H54 (cell line): ENCODE measurements around the gene FAM163B.
"Not testable (repeated sequence)": the region's sequence is repeated elsewhere in the genome, so short reads cannot be mapped to it uniquely, and the experiment has no call there.

Source experiments
- DNase-seq: peaks from one replicate; pipeline ENCODE4 v3.0.0; 2011; ENCODE audit warnings: low spot score, mixed read lengths; ENCODE audit not compliant: insufficient read length
- FAIRE-seq: peaks from 3 replicates; lab custom pipeline; 2011; peaks lifted over from hg19 to GRCh38; lab: Jason Lieb, UNC
- POLR2A ChIP-seq: IDR thresholded peaks from 2 replicates; pipeline ENCODE4 v1.6.1; 2011; ENCODE audit warnings: low read depth, mild to moderate bottlenecking, low read length

The FAM163B gene

GRCh38 chr9:133635533-133636531, 26.6 kb upstream of the FAM163B start, which contains the start of gene DBH:
TSS of gene DBH (plus strand) at chr9:133636363. CDS start at chr9:133636372, 9 bp downstream.
- FAIRE-seq (no peak), DNase-seq (no peak)
- no peak for TF ChIP-seq POLR2A

- FAIRE-seq (no peak), DNase-seq (no peak)
- TF ChIP-seq POLR2A = no peak
These were observed 25.9 kb upstream of the FAM163B start for GRCh38 chr9:133635098-133635497.

GRCh38 chr9:133634081-133634691, 25.0 kb upstream of the FAM163B start:
- DNase-seq (no peak), FAIRE-seq (no peak)
- no peak for TF ChIP-seq POLR2A

GRCh38 chr9:133633681-133634080, 24.5 kb upstream of the FAM163B start:
- no peak for DNase-seq

GRCh38 chr9:133632806-133633680, 23.9 kb upstream of the FAM163B start:
- DNase-seq (no peak), FAIRE-seq (no peak)
- no peak for TF ChIP-seq POLR2A

More at GRCh38 chr9:133633681-133634080, 24.5 kb upstream of the FAM163B start:
- no peak for FAIRE-seq
- no peak for TF ChIP-seq POLR2A

GRCh38 chr9:133631111-133631510, 21.9 kb upstream of the FAM163B start:
- no peak for DNase-seq
- TF ChIP-seq POLR2A = no peak
- no peak for FAIRE-seq

- DNase-seq (no peak), FAIRE-seq (no peak)
- TF ChIP-seq POLR2A = no peak
These were observed 20.3 kb upstream of the FAM163B start for GRCh38 chr9:133629221-133630110.

- no peak for DNase-seq
- no peak for FAIRE-seq
- TF ChIP-seq POLR2A = no peak
These were observed 19.6 kb upstream of the FAM163B start for GRCh38 chr9:133628766-133629165.

- FAIRE-seq (no peak), DNase-seq (no peak)
These were observed 18.2 kb upstream of the FAM163B start for GRCh38 chr9:133627341-133627740.

GRCh38 chr9:133626008-133626407, 16.8 kb upstream of the FAM163B start:
- DNase-seq, FAIRE-seq: not testable (repeated sequence)

More at GRCh38 chr9:133627341-133627740, 18.2 kb upstream of the FAM163B start:
- no peak for TF ChIP-seq POLR2A

GRCh38 chr9:133622555-133622954, 13.4 kb upstream of the FAM163B start:
- FAIRE-seq (no peak), DNase-seq (no peak)
- no peak for TF ChIP-seq POLR2A

GRCh38 chr9:133621725-133622267, 12.6 kb upstream of the FAM163B start:
- TF ChIP-seq POLR2A = no peak
- DNase-seq (no peak), FAIRE-seq (no peak)
